GM19238 (cell line): ENCODE data around the gene TSEN15.
"Not testable (repeated sequence)": the region's sequence is repeated elsewhere in the genome, so short reads cannot be mapped to it uniquely, and the experiment has no call there.

Experiments
- DNase-seq: peaks from one replicate; pipeline ENCODE4 v3.0.0; 2011; ENCODE audit warnings: low spot score; ENCODE audit not compliant: insufficient read length

TSEN15 gene

GRCh38 chr1:184031092-184031408, 20.5 kb upstream of the TSEN15 start:
- DNase-seq: no peak

- DNase-seq: no peak
These were observed 20.0 kb upstream of the TSEN15 start for GRCh38 chr1:184031409-184032107.

- no peak for DNase-seq
These were observed 19.1 kb upstream of the TSEN15 start for GRCh38 chr1:184032306-184032929.

- DNase-seq: no peak
These were observed 18.6 kb upstream of the TSEN15 start for GRCh38 chr1:184032930-184033418.

GRCh38 chr1:184033711-184034167, 17.8 kb upstream of the TSEN15 start:
- DNase-seq: no peak

- no peak for DNase-seq
These were observed 16.7 kb upstream of the TSEN15 start for GRCh38 chr1:184034761-184035379.

- no peak for DNase-seq
These were observed 15.6 kb upstream of the TSEN15 start for GRCh38 chr1:184035719-184036516.

GRCh38 chr1:184036517-184036949, 15.0 kb upstream of the TSEN15 start:
- DNase-seq: no peak

GRCh38 chr1:184037849-184038591, 13.5 kb upstream of the TSEN15 start:
- no peak for DNase-seq

- DNase-seq: no peak
These were observed 12.4 kb upstream of the TSEN15 start for GRCh38 chr1:184039126-184039525.

- no peak for DNase-seq
These were observed 9.8 kb upstream of the TSEN15 start for GRCh38 chr1:184041731-184042130.

GRCh38 chr1:184043315-184043714, 8.2 kb upstream of the TSEN15 start:
- DNase-seq: not testable (repeated sequence)

- no peak for DNase-seq
These were observed 6.7 kb upstream of the TSEN15 start for GRCh38 chr1:184044603-184045376.

GRCh38 chr1:184047541-184047940, 4.0 kb upstream of the TSEN15 start:
- DNase-seq: not testable (repeated sequence)

- DNase-seq: no peak
These were observed 2.8 kb upstream of the TSEN15 start for GRCh38 chr1:184048561-184049240.

- no peak for DNase-seq
These were observed 2.2 kb upstream of the TSEN15 start for GRCh38 chr1:184049291-184049690.

- no peak for DNase-seq
These were observed 1.6 kb upstream of the TSEN15 start for GRCh38 chr1:184049836-184050468.

- no peak for DNase-seq
These were observed 894 bp upstream of the TSEN15 start for GRCh38 chr1:184050636-184051035.

- DNase-seq: no peak
These were observed 419 bp upstream of the TSEN15 start for GRCh38 chr1:184051138-184051484.
